CD14-positive monocyte (primary cell): ENCODE results near the gene GOLGA3. TPM values are rescaled to one million over a fixed set of nuclear protein-coding genes. Genes with fewer than 3 reads are reported as not detected.

Experiments used
- DNase-seq, 3 donors: peaks; one replicate each; pipeline ENCODE4 v3.0.0-alpha.2; 2011 to 2022
- H2AFZ ChIP-seq: 2 replicates; pipeline ENCODE4 v1.6.0; 2012; ENCODE audit warnings: mild to moderate bottlenecking, low read depth, low read length, inconsistent platforms; ENCODE audit not compliant: insufficient read depth, poor library complexity, severe bottlenecking
- H3K27ac ChIP-seq, 2 donors: 1 replicate in 1 of 2; 2 replicates in 1 of 2; pipeline ENCODE4 v1.5.1; 2012 to 2013; ENCODE audit warnings: low read length in 2 of 2, control low read depth in 1 of 2, inconsistent platforms in 1 of 2, low read depth in 1 of 2, mild to moderate bottlenecking in 1 of 2
- H3K27me3 ChIP-seq, 2 donors: one replicate each; pipeline versions ENCODE4 v1.6.0 to v1.6.1; 2011 to 2013; ENCODE audit warnings: low read length in 2 of 2; ENCODE audit not compliant: control insufficient read depth in 2 of 2, insufficient read depth in 2 of 2
- H3K36me3 ChIP-seq, 2 donors: replicated peaks in 1 of 2; 1 replicate in 1 of 2; 2 replicates in 1 of 2; pipeline versions ENCODE4 v1.5.1 to v1.6.1; 2012 to 2013; ENCODE audit warnings: low read length in 2 of 2, control low read depth in 1 of 2, inconsistent platforms in 1 of 2, mild to moderate bottlenecking in 1 of 2; ENCODE audit not compliant: insufficient read depth in 2 of 2, control insufficient read depth in 1 of 2
- H3K4me1 ChIP-seq, 2 donors: 1 replicate in 1 of 2; 2 replicates in 1 of 2; pipeline versions ENCODE4 v1.5.1 to v1.6.1; 2012 to 2013; ENCODE audit warnings: low read length in 2 of 2, control low read depth in 1 of 2, inconsistent platforms in 1 of 2, mild to moderate bottlenecking in 1 of 2, moderate library complexity in 1 of 2; ENCODE audit not compliant: insufficient read depth in 2 of 2, control insufficient read depth in 1 of 2
- H3K4me2 ChIP-seq: replicated peaks from 2 replicates; pipeline ENCODE3; 2012; ENCODE audit warnings: low read length, moderate library complexity, mild to moderate bottlenecking; ENCODE audit not compliant: poor library complexity, severe bottlenecking; ENCODE audit errors: extremely low read depth
- H3K4me3 ChIP-seq, 3 experiments: fragments of 200-600 bp in 1 of 3; sonication (generic) in 1 of 3; replicated peaks in 1 of 3; 1 replicate in 2 of 3; 2 replicates in 1 of 3; pipeline ENCODE4 v1.5.1; 2011 to 2013; ENCODE audit warnings: low read length in 3 of 3, mild to moderate bottlenecking in 3 of 3, control low read depth in 2 of 3, low read depth in 2 of 3, inconsistent platforms in 1 of 3, moderate library complexity in 1 of 3
- H3K79me2 ChIP-seq: 2 replicates; pipeline ENCODE4 v1.6.0; 2012; ENCODE audit warnings: mild to moderate bottlenecking, control low read depth, inconsistent platforms, low read length, moderate library complexity; ENCODE audit not compliant: insufficient read depth
- H3K9ac ChIP-seq: 2 replicates; pipeline ENCODE4 v1.6.0; 2017; ENCODE audit warnings: low read length, mild to moderate bottlenecking; ENCODE audit not compliant: insufficient read depth, poor library complexity, severe bottlenecking
- H3K9me3 ChIP-seq, 2 donors: replicated peaks in 1 of 2; 1 replicate in 1 of 2; 2 replicates in 1 of 2; pipeline versions ENCODE4 v1.5.1 to v1.6.1; 2012 to 2013; ENCODE audit warnings: low read length in 2 of 2, control low read depth in 1 of 2; ENCODE audit not compliant: control insufficient read depth in 1 of 2, insufficient read depth in 1 of 2
- H4K20me1 ChIP-seq: 2 replicates; pipeline ENCODE4 v1.6.0; 2012; ENCODE audit warnings: mild to moderate bottlenecking, low read length, control low read depth, moderate library complexity; ENCODE audit not compliant: insufficient read depth
- H3K27ac Mint-ChIP-seq, 7 donors: one replicate each; pipeline ENCODE4 v1.8.0; 2020; ENCODE audit warnings: mild to moderate bottlenecking in 7 of 7, mixed read lengths in 7 of 7, moderate library complexity in 6 of 7, inconsistent platforms in 2 of 7
- H3K27me3 Mint-ChIP-seq, 3 donors: one replicate each; pipeline ENCODE4 v1.8.0; 2021 to 2022; ENCODE audit warnings: low read depth in 3 of 3, mild to moderate bottlenecking in 3 of 3, mixed read lengths in 3 of 3, moderate library complexity in 3 of 3, inconsistent platforms in 1 of 3
- H3K36me3 Mint-ChIP-seq, 2 donors: one replicate each; pipeline ENCODE4 v1.8.0; 2020; ENCODE audit warnings: mixed read lengths in 2 of 2, inconsistent platforms in 1 of 2, mild to moderate bottlenecking in 1 of 2
- H3K4me1 Mint-ChIP-seq: one replicate; pipeline ENCODE4 v1.8.0; 2020; ENCODE audit warnings: mild to moderate bottlenecking, mixed read lengths
- H3K4me3 Mint-ChIP-seq, 2 donors: one replicate each; pipeline ENCODE4 v1.8.0; 2020; ENCODE audit warnings: mild to moderate bottlenecking in 2 of 2, mixed read lengths in 2 of 2, moderate library complexity in 1 of 2
- H3K9me3 Mint-ChIP-seq, 7 donors: one replicate each; pipeline ENCODE4 v1.8.0; 2020 to 2022; ENCODE audit warnings: mixed read lengths in 7 of 7, mild to moderate bottlenecking in 6 of 7, moderate library complexity in 6 of 7, inconsistent platforms in 2 of 7
- CTCF ChIP-seq: fragments of 200-600 bp; IDR thresholded peaks from one replicate; pipeline ENCODE4 v1.8.0; 2022; ENCODE audit warnings: antibody characterized with exemption, mild to moderate bottlenecking
- WGBS: methylation state at CpG from one replicate; pipeline ENCODE4 v1.1.5; 2013; ENCODE audit warnings: missing lambda C conversion rate; ENCODE audit not compliant: insufficient coverage; 5-methylcytosine and 5-hydroxymethylcytosine counted together
- intact Hi-C, 2 donors: fragments of 100-400 bp; cut with micrococcal nuclease; formaldehyde crosslinking; loops; one replicate each; pipeline versions ENCODE4 v1.15.0 to v1.15.1; 2023
- polyA plus RNA-seq, 3 donors: library from polyadenylated mRNA; depleted of rRNA in 1 of 3; unstranded in 2 of 3; stranded (reverse) in 1 of 3; fragments of 300-500 nt in 2 of 3; fragments of >200 nt in 1 of 3; fragmentation: Illumina TruSeq in 2 of 3; gene quantifications; 1 replicate in 2 of 3; 2 replicates in 1 of 3; pipeline ENCODE4 v1.2.3, GENCODE V29; 2012 to 2021

The GOLGA3 gene
- polyA plus RNA-seq, 3 donors, result 1.2 to 12.0 (median 2.4) TPM

DNA sequence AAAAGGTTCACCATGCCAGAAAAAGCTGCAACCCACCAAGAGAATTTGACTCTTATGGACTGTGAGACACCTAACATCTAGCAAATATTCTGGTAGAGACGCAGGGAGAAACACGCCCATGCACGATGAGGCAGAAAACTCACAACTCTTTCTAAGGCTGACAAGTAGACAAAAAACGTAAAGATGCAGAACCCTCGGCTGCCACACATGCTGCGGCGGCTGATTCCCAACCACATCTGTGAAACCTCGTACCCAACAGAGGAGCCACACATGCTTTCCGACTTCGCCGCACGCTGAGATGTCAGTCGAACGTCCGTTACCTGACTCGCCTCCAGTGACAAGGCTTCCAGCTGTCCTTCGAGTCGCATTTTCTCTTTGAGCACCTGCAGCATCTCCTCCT, 21.8 kb downstream of the GOLGA3 start:
- intact Hi-C loops, result no loop called here

GRCh38 chr12:132804426-132804861, 24.2 kb downstream of the GOLGA3 start:
- Histone ChIP-seq H3K4me3 (no peak overlapping the region), H3K27me3 (no peaks in the 10 kb centered on the region), H2AFZ (no peak overlapping the region), H3K4me1 (no peaks in the 10 kb centered on the region), H4K20me1 (peaks cover 24% of the 10 kb centered on the region), H3K9me3 (no peaks in the 10 kb centered on the region), H3K36me3 (peaks cover 81 to 92% of the 10 kb centered on the region in 2 donors), H3K9ac (no peak overlapping the region), H3K79me2 (peaks cover 20% of the 10 kb centered on the region), H3K4me2 (no peak overlapping the region), H3K27ac (no peak overlapping the region)
- no peaks in the 10 kb centered on the region for H3K27me3 Mint-ChIP-seq
- peaks cover 78 to 91% of the 10 kb centered on the region in 2 donors for H3K36me3 Mint-ChIP-seq
- peaks cover 0 to 2% (median 0%) of the 10 kb centered on the region in 7 donors for H3K9me3 Mint-ChIP-seq
- no peak overlapping the region for H3K4me3 Mint-ChIP-seq
- no peaks in the 10 kb centered on the region for H3K4me1 Mint-ChIP-seq
- DNase-seq, result no peak
- WGBS, result over 99% methylated on average over 13 of the region's 16 CpGs
- TF ChIP-seq CTCF, result no peak
- H3K27ac Mint-ChIP-seq, result no peak overlapping the region
- intact Hi-C loops, result no loop called here

More for the DNA sequence above, 21.8 kb downstream of the GOLGA3 start:
- Histone ChIP-seq H3K4me3 (no peak overlapping the region), H3K9ac (no peak overlapping the region), H3K36me3 (peaks cover 62 to 83% of the 10 kb centered on the region in 2 donors), H3K79me2 (peaks cover 20% of the 10 kb centered on the region), H3K4me1 (no peaks in the 10 kb centered on the region), H3K27ac (no peak overlapping the region), H3K27me3 (no peaks in the 10 kb centered on the region), H3K9me3 (no peaks in the 10 kb centered on the region), H4K20me1 (peaks cover 24% of the 10 kb centered on the region), H3K4me2 (no peak overlapping the region), H2AFZ (no peak overlapping the region)
- Mint-ChIP-seq H3K9me3 (peaks cover 0 to 7% (median 5%) of the 10 kb centered on the region in 7 donors), H3K4me3 (no peak overlapping the region), H3K4me1 (no peaks in the 10 kb centered on the region), H3K27ac (no peak overlapping the region), H3K27me3 (no peaks in the 10 kb centered on the region), H3K36me3 (peaks cover 69 to 89% of the 10 kb centered on the region in 2 donors)
- WGBS, result 97% methylated on average over 18 of the region's 18 CpGs
- DNase-seq, result no peak
- no peak for TF ChIP-seq CTCF
